Liver (tissue), 9 donors: ENCODE data around the gene MAOB. TPM values are rescaled to one million over a fixed set of nuclear protein-coding genes. Genes with fewer than 3 reads are reported as not detected.

Experiments used
- DNase-seq: peaks from one replicate; pipeline ENCODE4 v3.0.0-alpha.2; 2017; ENCODE audit warnings: low spot score
- H3K27ac ChIP-seq, 2 donors: one replicate each; pipeline ENCODE4 v1.7.0; 2013; ENCODE audit warnings: inconsistent platforms in 2 of 2, low read length in 2 of 2, control low read depth in 1 of 2, low read depth in 1 of 2, mild to moderate bottlenecking in 1 of 2
- H3K27me3 ChIP-seq, 4 donors: one replicate each; pipeline versions ENCODE4 v1.6.1 to v1.7.0; 2013; ENCODE audit warnings: low read length in 3 of 4, inconsistent platforms in 1 of 4, mild to moderate bottlenecking in 1 of 4, moderate library complexity in 1 of 4; ENCODE audit not compliant: control insufficient read depth in 4 of 4, insufficient read depth in 4 of 4
- H3K36me3 ChIP-seq, 4 donors: one replicate each; pipeline versions ENCODE4 v1.6.1 to v1.7.0; 2013; ENCODE audit warnings: low read length in 3 of 4, mild to moderate bottlenecking in 3 of 4, low read depth in 1 of 4, moderate library complexity in 1 of 4; ENCODE audit not compliant: control insufficient read depth in 4 of 4, insufficient read depth in 3 of 4
- H3K4me1 ChIP-seq, 4 donors: one replicate each; pipeline versions ENCODE4 v1.6.1 to v1.7.0; 2013; ENCODE audit warnings: low read length in 3 of 4, mild to moderate bottlenecking in 3 of 4, moderate library complexity in 1 of 4; ENCODE audit not compliant: control insufficient read depth in 4 of 4, insufficient read depth in 4 of 4
- H3K4me3 ChIP-seq, 3 donors: one replicate each; pipeline versions ENCODE4 v1.6.1 to v1.7.0; 2013; ENCODE audit warnings: low read length in 3 of 3, control low read depth in 1 of 3, low read depth in 1 of 3, mild to moderate bottlenecking in 1 of 3
- H3K9ac ChIP-seq, 2 donors: one replicate each; pipeline ENCODE4 v1.7.0; 2013; ENCODE audit warnings: low read length in 2 of 2, mild to moderate bottlenecking in 2 of 2, moderate library complexity in 2 of 2, control low read depth in 1 of 2, low read depth in 1 of 2
- H3K9me3 ChIP-seq, 4 donors: one replicate each; pipeline versions ENCODE4 v1.6.1 to v1.7.0; 2013; ENCODE audit warnings: low read length in 3 of 4; ENCODE audit not compliant: control insufficient read depth in 4 of 4
- ATF3 ChIP-seq: IDR thresholded peaks from 2 replicates; pipeline ENCODE4 v1.6.1; 2016; ENCODE audit warnings: antibody characterized with exemption
- CTCF ChIP-seq: fragments of 150-350 bp; IDR thresholded peaks from 2 replicates; pipeline ENCODE4 v1.5.1; 2017; ENCODE audit warnings: improper control_type of control experiment, low read depth, low read length; ENCODE audit not compliant: missing input control
- EGR1 ChIP-seq, 2 donors: IDR thresholded peaks; 2 replicates each; pipeline ENCODE4 v1.6.1; 2016 to 2018; ENCODE audit warnings: antibody characterized with exemption in 2 of 2, low read depth in 2 of 2
- FOXA1 ChIP-seq: IDR thresholded peaks from 2 replicates; pipeline ENCODE4 v1.6.1; 2016; ENCODE audit warnings: antibody characterized with exemption
- FOXA2 ChIP-seq: IDR thresholded peaks from 2 replicates; pipeline ENCODE4 v1.6.1; 2016; ENCODE audit warnings: antibody characterized with exemption
- GABPA ChIP-seq, 2 donors: IDR thresholded peaks in 1 of 2; conservative IDR thresholded peaks in 1 of 2; 2 replicates each; pipeline ENCODE4 v1.6.1; 2016; ENCODE audit warnings: antibody characterized with exemption in 2 of 2, mild to moderate bottlenecking in 1 of 2, moderate library complexity in 1 of 2
- HNF4A ChIP-seq, 2 donors: conservative IDR thresholded peaks; 2 replicates each; pipeline ENCODE4 v1.6.1; 2016; ENCODE audit warnings: antibody characterized with exemption in 2 of 2, mild to moderate bottlenecking in 2 of 2
- HNF4G ChIP-seq: IDR thresholded peaks from 2 replicates; pipeline ENCODE4 v1.6.1; 2016; ENCODE audit warnings: antibody characterized with exemption
- JUND ChIP-seq, 2 donors: IDR thresholded peaks; 2 replicates each; pipeline ENCODE4 v1.6.1; 2016; ENCODE audit warnings: antibody characterized with exemption in 2 of 2
- MAX ChIP-seq: IDR thresholded peaks from 2 replicates; pipeline ENCODE4 v1.6.1; 2016; ENCODE audit warnings: antibody characterized with exemption
- NR2F2 ChIP-seq: IDR thresholded peaks from 2 replicates; pipeline ENCODE4 v1.6.1; 2016; ENCODE audit warnings: antibody characterized with exemption
- RAD21 ChIP-seq, 2 donors: IDR thresholded peaks; 2 replicates each; pipeline ENCODE4 v1.6.1; 2016; ENCODE audit warnings: antibody characterized with exemption in 2 of 2, mild to moderate bottlenecking in 2 of 2
- REST ChIP-seq: IDR thresholded peaks from 2 replicates; pipeline ENCODE4 v1.6.1; 2016; ENCODE audit warnings: antibody characterized with exemption, mild to moderate bottlenecking
- RXRA ChIP-seq, 2 donors: IDR thresholded peaks; 2 replicates each; pipeline ENCODE4 v1.6.1; 2017 to 2018; ENCODE audit warnings: antibody characterized with exemption in 2 of 2, mild to moderate bottlenecking in 1 of 2
- SP1 ChIP-seq: IDR thresholded peaks from 2 replicates; pipeline ENCODE4 v1.6.1; 2018; ENCODE audit warnings: antibody characterized with exemption, mild to moderate bottlenecking
- TAF1 ChIP-seq: conservative IDR thresholded peaks from 2 replicates; pipeline ENCODE4 v1.6.1; 2016; ENCODE audit warnings: antibody characterized with exemption, mild to moderate bottlenecking
- YY1 ChIP-seq: IDR thresholded peaks from 2 replicates; pipeline ENCODE4 v1.6.1; 2016; ENCODE audit warnings: antibody characterized with exemption, mild to moderate bottlenecking
- ZBTB33 ChIP-seq: IDR thresholded peaks from 2 replicates; pipeline ENCODE4 v1.6.1; 2016; ENCODE audit warnings: antibody characterized with exemption
- WGBS: extraction: QIAGEN DNeasy Blood & Tissue Kit; methylation state at CpG from one replicate; pipeline ENCODE4 v1.1.7; 2013; 5-methylcytosine and 5-hydroxymethylcytosine counted together
- polyA plus RNA-seq, 2 donors: library from polyadenylated mRNA; stranded (reverse) in 1 of 2; unstranded in 1 of 2; fragments of 200-250 nt in 1 of 2; fragments of >200 nt in 1 of 2; fragmentation: Nextera tagmentation in 1 of 2; extraction: Ambion mirVana in 1 of 2; gene quantifications; one replicate each; pipeline versions ENCODE4 v1.2.1 to v1.2.3, GENCODE V29; 2013 to 2015
- total RNA-seq, 2 donors: library from RNA; depleted of rRNA; stranded (reverse); fragments of >200 nt; gene quantifications; one replicate each; pipeline ENCODE4 v1.2.3, GENCODE V29; 2014
- donor health status: healthy.
- donor health status: healthy.
- donor health status: healthy.
- donor health status: healthy.
- donor health status: healthy.

The MAOB gene
- total and polyA plus RNA-seq, 4 donors: 34.0 to 96.3 (median 72.6) TPM

GRCh38 chrX:43870758-43871419 lies 11.4 kb downstream of the MAOB start:
- WGBS: 76% methylated on average over 3 of the region's 3 CpGs
- H3K27me3 ChIP-seq: no peaks in the 10 kb centered on the region
- DNase-seq: no peak
- no peak overlapping the region for H3K27ac ChIP-seq
- H3K9ac ChIP-seq: no peak overlapping the region
- no peaks in the 10 kb centered on the region for H3K36me3 ChIP-seq
- H3K4me1 ChIP-seq: peaks cover 1 to 42% (median 21%) of the 10 kb centered on the region in 4 donors
- no peak overlapping the region for H3K4me3 ChIP-seq
- no peak for TF ChIP-seq REST
- TF ChIP-seq CTCF: no peak
- TF ChIP-seq JUND (IDR thresholded peaks at IDR 0.05): no peak
- no peak for TF ChIP-seq NR2F2
- no peak for TF ChIP-seq EGR1 (IDR thresholded peaks at IDR 0.05; ENCODE audit: low read depth in 2 of 2)
- TF ChIP-seq ZBTB33: no peak
- TF ChIP-seq HNF4A (conservative IDR thresholded peaks at IDR 0.05): no peak
- TF ChIP-seq SP1: no peak
- no peak for TF ChIP-seq HNF4G
- no peak for TF ChIP-seq TAF1
- TF ChIP-seq YY1: no peak
- no peak for TF ChIP-seq ATF3
- no peak for TF ChIP-seq RAD21 (IDR thresholded peaks at IDR 0.05)
- TF ChIP-seq FOXA2: no peak
- no peak for TF ChIP-seq MAX
- no peak for TF ChIP-seq RXRA (IDR thresholded peaks at IDR 0.05)
- TF ChIP-seq GABPA (IDR thresholded peaks at IDR 0.05 in 1 of 2, conservative IDR thresholded peaks at IDR 0.05 in 1 of 2): no peak
- TF ChIP-seq FOXA1: no peak
- H3K9me3 ChIP-seq: no peaks in the 10 kb centered on the region
